ENCODE data around the gene DOP1B. TPM values are rescaled to one million over a fixed set of nuclear protein-coding genes. Genes with fewer than 3 reads are reported as not detected.

Gene DOP1B
- total and polyA plus RNA-seq, 11 donors: 5.1 to 26.5 (median 14.7) TPM

GRCh38 chr21:36188081-36188681 lies 31.6 kb downstream of the DOP1B start:
- intact Hi-C loops (cut with DNase I): loop anchor here in 2 of 10 donors (1.0 to 5.0 kb wide), 2 partner anchors 32 to 36 kb away; partner anchors contain the start of gene DOP1B (in 1 of the 2)
- Histone ChIP-seq H3K36me3 (peaks cover 0 to 9% (median 0%) of the 10 kb centered on the region in 9 donors), H3K4me1 (peaks cover 0 to 29% (median 16%) of the 10 kb centered on the region in 12 donors), H3K27ac (peak overlapping the region in 11 of 12 donors; percentile 32 to 80 (median 68)), H3K27me3 (no peaks in the 10 kb centered on the region), H3K9me3 (no peaks in the 10 kb centered on the region), H3K4me3 (peak overlapping the region in 1 of 12 donors; percentile 13)
- WGBS, 4 donors: 26 to 52% (median 46%) methylated on average over 8 of the region's 8 CpGs
- peak in 6 of 12 donors; percentile 17 to 38 (median 28) for TF ChIP-seq CTCF (IDR thresholded peaks at IDR 0.05)
- TF ChIP-seq POLR2A (IDR thresholded peaks at IDR 0.05): no peak
- ATAC-seq (peak; percentile 86 to 91 (median 90)), DNase-seq (peak; percentile 69 to 88 (median 70))

DNA sequence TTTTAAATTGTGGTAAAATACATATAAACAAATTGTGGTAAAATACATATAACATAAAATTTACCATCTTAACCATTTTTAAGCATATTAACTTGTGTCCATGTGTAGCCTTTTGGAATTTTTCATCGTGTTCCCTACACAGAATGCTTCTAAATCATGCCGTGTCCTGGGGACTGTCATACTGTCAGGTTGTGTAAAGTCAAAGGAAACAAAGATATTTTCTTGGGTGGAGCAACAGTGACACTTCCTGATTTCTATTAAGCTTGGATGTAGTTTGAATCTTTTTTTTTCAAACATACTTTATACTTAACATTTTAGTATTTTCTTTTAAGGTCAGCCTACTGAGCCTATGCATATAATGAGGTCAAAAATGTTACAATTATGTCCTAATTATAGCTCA lies 32.3 kb downstream of the DOP1B start:
- Histone ChIP-seq H3K27me3 (no peaks in the 10 kb centered on the region), H3K36me3 (peaks cover 0 to 9% (median 0%) of the 10 kb centered on the region in 9 donors), H3K9me3 (no peaks in the 10 kb centered on the region), H3K4me3 (no peak overlapping the region), H3K4me1 (peaks cover 0 to 29% (median 16%) of the 10 kb centered on the region in 12 donors), H3K27ac (peak overlapping the region in 10 of 12 donors; percentile 32 to 80 (median 70))
- DNase-seq: no peak
- intact Hi-C loops (cut with DNase I): loop anchor here in 2 of 10 donors (1.0 to 5.0 kb wide), 2 partner anchors 33 to 37 kb away; partner anchors contain the start of gene DOP1B (in 1 of the 2)
- 9 to 18% (median 14%) methylated on average over 2 of the region's 2 CpGs for WGBS, 4 donors
- ATAC-seq: no peak
- TF ChIP-seq POLR2A (IDR thresholded peaks at IDR 0.05) (no peak), CTCF (IDR thresholded peaks at IDR 0.05) (no peak)

DNA sequence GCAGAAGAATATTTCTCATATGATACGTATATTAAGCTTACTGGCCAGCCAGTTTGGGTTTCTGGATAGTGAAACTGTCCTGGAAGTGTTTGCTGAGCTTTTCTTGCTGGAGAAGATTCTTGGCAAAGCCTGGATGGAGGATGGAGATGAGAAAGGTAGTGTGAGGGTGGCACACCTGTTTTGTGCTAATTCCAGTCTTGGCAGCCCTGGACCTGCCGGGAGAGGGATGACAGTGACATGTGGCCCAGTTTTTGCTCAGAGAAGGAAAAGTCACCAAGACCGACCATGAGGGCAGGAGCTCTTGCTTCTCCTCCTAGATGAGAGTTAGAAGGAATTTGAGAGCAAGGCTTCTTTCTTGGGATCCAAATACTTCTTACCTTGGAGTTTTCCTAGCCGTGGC lies 34.1 kb downstream of the DOP1B start:
- Histone ChIP-seq H3K9me3 (no peaks in the 10 kb centered on the region), H3K4me3 (no peak overlapping the region), H3K27ac (no peak overlapping the region), H3K27me3 (no peaks in the 10 kb centered on the region), H3K36me3 (peaks cover 0 to under 1% (median 0%) of the 10 kb centered on the region in 9 donors), H3K4me1 (peaks cover 0 to 29% (median 16%) of the 10 kb centered on the region in 12 donors)
- 93 to 95% (median 94%) methylated on average over 4 of the region's 4 CpGs for WGBS, 4 donors
- DNase-seq (no peak), ATAC-seq (no peak)
- intact Hi-C loops (cut with DNase I): no loop called here
- no peak for TF ChIP-seq POLR2A (IDR thresholded peaks at IDR 0.05)
- TF ChIP-seq CTCF (IDR thresholded peaks at IDR 0.05): no peak

GRCh38 chr21:36193200-36193599 lies 36.6 kb downstream of the DOP1B start:
- peaks cover 0 to 14% (median 11%) of the 10 kb centered on the region in 12 donors for H3K4me1 ChIP-seq
- WGBS, 4 donors: 91 to 96% (median 94%) methylated on average over 7 of the region's 7 CpGs
- H3K27me3 ChIP-seq: no peaks in the 10 kb centered on the region
- DNase-seq (no peak), ATAC-seq (no peak)
- no peaks in the 10 kb centered on the region for H3K36me3 ChIP-seq
- H3K4me3 ChIP-seq: no peak overlapping the region
- no peak overlapping the region for H3K27ac ChIP-seq
- intact Hi-C loops (cut with DNase I): no loop called here
- no peaks in the 10 kb centered on the region for H3K9me3 ChIP-seq
- no peak for TF ChIP-seq POLR2A (IDR thresholded peaks at IDR 0.05)
- no peak for TF ChIP-seq CTCF (IDR thresholded peaks at IDR 0.05)

Measured in heart left ventricle (tissue), 16 donors.